ENCODE data around the gene PEAK1.

The PEAK1 gene

GRCh38 chr15:77402740-77403379 lies 17.0 kb downstream of the PEAK1 start:
- H3K4me3 Mint-ChIP-seq, result no peak overlapping the region
- no peaks in the 10 kb centered on the region for H3K27me3 Mint-ChIP-seq
- DNase-seq, result no peak
- H3K27ac Mint-ChIP-seq, result no peak overlapping the region
- H3K36me3 Mint-ChIP-seq, result peaks cover 6% of the 10 kb centered on the region
- H3K4me1 Mint-ChIP-seq, result peaks cover 19% of the 10 kb centered on the region
- peaks cover 22% of the 10 kb centered on the region for H3K9me3 Mint-ChIP-seq
- CTCF ChIA-PET, result no interaction called here

- DNase-seq, result no peak
- CTCF ChIA-PET, result no interaction called here
- Mint-ChIP-seq H3K36me3 (peaks cover 8% of the 10 kb centered on the region), H3K9me3 (peaks cover 31% of the 10 kb centered on the region), H3K4me1 (no peaks in the 10 kb centered on the region), H3K4me3 (no peak overlapping the region), H3K27me3 (no peaks in the 10 kb centered on the region), H3K27ac (no peak overlapping the region)
Measured at GRCh38 chr15:77400258-77400657, 19.6 kb downstream of the PEAK1 start.

GRCh38 chr15:77398927-77399326 lies 21.0 kb downstream of the PEAK1 start:
- Mint-ChIP-seq H3K4me3 (no peak overlapping the region), H3K9me3 (peaks cover 38% of the 10 kb centered on the region)
- CTCF ChIA-PET, result interaction anchor here (0.6 kb wide), 1 partner anchor 1181 kb away, joined by 3 read pairs; no protein-coding TSS in a partner anchor

DNA sequence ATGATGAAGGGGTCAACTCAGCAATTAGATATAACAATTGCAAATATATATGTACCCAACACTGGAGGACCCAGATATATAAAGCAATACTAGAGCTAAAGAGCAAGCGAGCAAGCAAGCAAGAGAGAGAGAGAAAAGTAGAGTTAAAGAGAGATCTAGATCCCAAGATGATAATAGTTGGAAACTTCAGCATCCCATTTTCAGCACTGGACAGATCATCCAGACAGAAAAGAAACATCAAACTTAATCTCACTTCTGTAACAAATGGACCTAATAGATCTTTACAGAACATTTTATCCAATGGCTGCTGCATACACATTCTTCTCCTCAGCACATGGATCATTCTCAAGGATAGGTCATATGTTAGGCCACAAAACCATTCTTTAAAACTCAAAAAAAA lies 23.2 kb downstream of the PEAK1 start:
- peaks cover 10% of the 10 kb centered on the region for H3K36me3 Mint-ChIP-seq
- no peaks in the 10 kb centered on the region for H3K27me3 Mint-ChIP-seq
- H3K4me3 Mint-ChIP-seq, result no peak overlapping the region
- H3K27ac Mint-ChIP-seq, result no peak overlapping the region
- peaks cover 38% of the 10 kb centered on the region for H3K9me3 Mint-ChIP-seq
- DNase-seq, result no peak
- CTCF ChIA-PET, result no interaction called here
- no peaks in the 10 kb centered on the region for H3K4me1 Mint-ChIP-seq

More at GRCh38 chr15:77398927-77399326, 21.0 kb downstream of the PEAK1 start:
- Mint-ChIP-seq H3K27ac (no peak overlapping the region), H3K36me3 (peaks cover 10% of the 10 kb centered on the region), H3K4me1 (no peaks in the 10 kb centered on the region), H3K27me3 (no peaks in the 10 kb centered on the region)
- no peak for DNase-seq

GRCh38 chr15:77395013-77395774 lies 24.7 kb downstream of the PEAK1 start:
- no peaks in the 10 kb centered on the region for H3K27me3 Mint-ChIP-seq
- no peak overlapping the region for H3K27ac Mint-ChIP-seq
- H3K4me1 Mint-ChIP-seq, result no peaks in the 10 kb centered on the region
- peaks cover 35% of the 10 kb centered on the region for H3K9me3 Mint-ChIP-seq
- peaks cover 10% of the 10 kb centered on the region for H3K36me3 Mint-ChIP-seq
- CTCF ChIA-PET, result no interaction called here
- DNase-seq, result no peak
- no peak overlapping the region for H3K4me3 Mint-ChIP-seq

GRCh38 chr15:77393471-77393840 lies 26.4 kb downstream of the PEAK1 start:
- H3K36me3 Mint-ChIP-seq, result peaks cover 6% of the 10 kb centered on the region
- no peak overlapping the region for H3K4me3 Mint-ChIP-seq
- no peaks in the 10 kb centered on the region for H3K4me1 Mint-ChIP-seq
- H3K9me3 Mint-ChIP-seq, result peaks cover 21% of the 10 kb centered on the region
- H3K27ac Mint-ChIP-seq, result no peak overlapping the region
- no peak for DNase-seq
- CTCF ChIA-PET, result no interaction called here
- H3K27me3 Mint-ChIP-seq, result no peaks in the 10 kb centered on the region

DNA sequence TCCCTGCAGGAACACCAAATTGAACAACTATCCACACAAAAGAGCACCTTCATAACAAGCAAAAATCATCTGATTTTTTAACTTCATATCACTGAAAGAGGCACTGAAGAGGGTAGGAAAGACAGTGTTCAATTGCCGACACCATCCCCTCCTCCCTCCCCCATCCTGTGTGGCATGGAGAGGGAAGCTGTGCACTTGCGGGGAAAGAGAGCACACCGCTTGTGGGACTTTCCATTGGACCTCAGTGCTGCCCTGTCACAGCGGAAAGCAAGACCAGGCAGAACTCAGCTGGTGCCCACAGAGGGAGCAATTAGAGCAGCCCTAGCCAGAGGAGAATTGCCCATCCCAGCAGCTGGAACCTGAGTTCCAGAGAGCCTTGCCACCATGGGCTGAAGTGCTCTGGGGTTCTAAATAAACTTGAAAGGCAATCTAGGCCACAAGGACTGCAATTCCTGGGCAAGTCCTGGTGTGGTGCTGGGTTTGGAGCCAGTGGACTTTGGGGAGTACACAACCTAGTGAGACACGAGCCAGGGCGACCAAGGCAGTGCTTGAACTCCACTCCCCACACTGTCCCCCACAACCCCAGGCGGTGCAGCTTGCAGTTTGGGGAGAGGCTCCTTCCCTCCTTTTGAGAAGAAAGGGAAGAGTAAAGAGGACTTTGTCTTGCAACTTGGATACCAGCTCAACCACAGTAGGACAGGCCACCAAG lies 27.0 kb downstream of the PEAK1 start:
- Mint-ChIP-seq H3K27ac (no peak overlapping the region), H3K4me3 (no peak overlapping the region), H3K27me3 (no peaks in the 10 kb centered on the region), H3K4me1 (no peaks in the 10 kb centered on the region), H3K36me3 (peaks cover 4% of the 10 kb centered on the region), H3K9me3 (peaks cover 16% of the 10 kb centered on the region)
- CTCF ChIA-PET, result no interaction called here
- no peak for DNase-seq

DNA sequence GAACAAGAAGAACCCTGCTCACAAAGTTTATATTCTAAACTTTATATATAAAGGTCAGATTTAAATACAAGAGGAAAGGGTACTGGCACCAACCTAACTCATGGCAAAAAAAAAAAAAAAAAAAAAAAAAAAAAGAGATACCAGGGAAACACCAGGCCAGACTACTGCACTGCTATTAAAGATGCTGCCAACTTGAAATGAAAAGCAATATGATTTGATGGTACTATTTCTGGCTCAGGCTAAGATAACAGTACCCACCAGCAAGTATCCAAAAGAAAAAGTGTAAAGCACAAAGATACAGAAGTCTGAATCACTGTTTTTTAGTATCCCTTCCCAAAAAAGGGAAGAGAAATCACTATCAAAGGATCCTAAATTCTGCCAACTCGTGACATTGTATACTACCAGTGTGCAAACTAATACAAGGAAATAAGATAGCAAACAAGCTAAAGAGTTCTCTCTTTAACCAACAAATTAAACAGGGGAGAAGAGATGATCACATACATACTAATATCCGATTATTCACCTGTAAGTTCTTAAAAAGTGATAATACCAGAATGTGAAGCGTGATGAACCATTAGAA lies 28.4 kb downstream of the PEAK1 start:
- no peak for DNase-seq
- no peaks in the 10 kb centered on the region for H3K4me1 Mint-ChIP-seq
- no peak overlapping the region for H3K27ac Mint-ChIP-seq
- CTCF ChIA-PET, result interaction anchor here (0.6 kb wide), 1 partner anchor 152 kb away, joined by 3 read pairs; no protein-coding TSS in a partner anchor
- peaks cover 2% of the 10 kb centered on the region for H3K36me3 Mint-ChIP-seq
- no peak overlapping the region for H3K4me3 Mint-ChIP-seq
- H3K9me3 Mint-ChIP-seq, result peaks cover 12% of the 10 kb centered on the region
- H3K27me3 Mint-ChIP-seq, result no peaks in the 10 kb centered on the region

DNA sequence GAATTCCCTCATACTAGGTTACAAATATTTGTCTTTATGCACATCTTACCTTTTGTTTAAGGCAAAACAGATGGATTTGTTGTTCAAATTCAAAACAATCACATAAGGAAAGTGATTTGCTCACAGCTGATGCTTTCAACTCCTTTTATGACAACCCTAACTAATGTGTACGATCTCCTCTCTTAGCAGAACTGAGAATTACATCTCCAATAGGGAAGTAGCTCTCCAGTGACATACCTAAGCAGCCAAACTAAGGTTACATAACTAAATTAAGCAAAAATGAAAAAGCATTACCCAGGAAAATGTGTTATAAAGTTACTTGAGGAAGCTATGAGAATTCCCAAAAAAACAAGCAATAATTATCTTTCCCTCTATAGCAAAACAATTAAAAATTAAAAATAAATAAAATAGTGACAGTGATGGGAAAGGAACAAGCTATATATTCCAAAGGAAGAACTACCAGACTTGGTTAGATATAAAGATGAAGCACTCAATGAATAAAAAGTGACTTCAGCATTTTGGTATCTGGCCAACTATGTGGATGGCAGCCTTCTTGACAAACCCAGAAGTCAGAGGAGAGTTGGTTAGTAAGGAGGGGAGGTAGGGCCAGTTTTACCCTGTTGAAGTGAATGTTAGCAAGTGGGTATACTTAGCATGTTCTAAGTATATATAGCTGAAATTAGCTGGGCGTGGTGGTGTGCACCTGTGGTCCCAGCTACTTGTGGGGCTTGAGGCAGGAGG lies 32.4 kb downstream of the PEAK1 start:
- no peak for DNase-seq
- no peaks in the 10 kb centered on the region for H3K9me3 Mint-ChIP-seq
- H3K4me1 Mint-ChIP-seq, result peaks cover 10% of the 10 kb centered on the region
- no peaks in the 10 kb centered on the region for H3K27me3 Mint-ChIP-seq
- H3K27ac Mint-ChIP-seq, result no peak overlapping the region
- no peak overlapping the region for H3K4me3 Mint-ChIP-seq
- H3K36me3 Mint-ChIP-seq, result no peaks in the 10 kb centered on the region
- CTCF ChIA-PET, result no interaction called here

- Mint-ChIP-seq H3K27me3 (no peaks in the 10 kb centered on the region), H3K27ac (no peak overlapping the region), H3K36me3 (no peaks in the 10 kb centered on the region), H3K9me3 (no peaks in the 10 kb centered on the region), H3K4me1 (peaks cover 10% of the 10 kb centered on the region), H3K4me3 (no peak overlapping the region)
- CTCF ChIA-PET, result interaction anchor here (0.5 kb wide), 1 partner anchor 60 kb away, joined by 4 read pairs; no protein-coding TSS in a partner anchor
- no peak for DNase-seq
Measured at GRCh38 chr15:77386626-77387025, 33.3 kb downstream of the PEAK1 start.

DNA sequence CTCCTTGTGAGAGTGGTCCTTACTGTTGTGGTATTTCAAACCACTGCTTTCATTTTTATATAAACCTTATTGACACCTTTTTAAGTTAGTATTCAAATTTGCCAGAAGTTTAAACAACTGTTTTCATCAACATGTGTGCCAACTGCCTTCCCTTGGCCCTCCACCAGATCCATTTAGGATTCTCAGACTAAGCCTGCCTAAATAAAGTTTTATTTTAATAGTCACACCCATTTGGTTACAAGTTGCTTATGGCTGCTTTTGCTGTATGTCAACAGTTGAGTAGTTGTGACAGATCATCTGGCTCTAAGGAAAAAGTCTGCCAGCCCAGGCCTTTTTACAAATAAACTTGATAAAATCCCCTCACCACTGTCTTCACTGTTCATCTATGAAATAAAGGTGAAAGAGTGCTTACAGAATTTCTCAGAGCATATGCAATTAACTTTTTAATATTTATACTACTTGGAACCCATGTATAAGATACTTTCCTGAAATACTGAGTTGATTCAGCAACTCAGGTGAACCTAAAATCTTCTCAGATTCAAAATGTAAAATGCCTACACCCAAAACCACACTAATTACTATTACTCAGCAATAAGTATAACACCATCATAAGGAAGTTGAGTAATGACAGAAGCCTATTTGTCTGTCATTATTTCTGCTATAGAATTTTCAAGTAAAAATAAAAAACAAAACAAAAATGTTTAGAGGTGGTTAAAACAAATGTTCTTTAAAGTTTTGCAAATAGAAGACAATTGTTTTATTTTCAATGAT lies 35.1 kb downstream of the PEAK1 start:
- Mint-ChIP-seq H3K27me3 (no peaks in the 10 kb centered on the region), H3K36me3 (no peaks in the 10 kb centered on the region), H3K27ac (no peak overlapping the region), H3K9me3 (no peaks in the 10 kb centered on the region), H3K4me1 (peaks cover 10% of the 10 kb centered on the region), H3K4me3 (no peak overlapping the region)
- DNase-seq, result no peak
- CTCF ChIA-PET, result interaction anchor here (0.7 kb wide), 1 partner anchor 94 kb away, joined by 3 read pairs; no protein-coding TSS in a partner anchor

DNA sequence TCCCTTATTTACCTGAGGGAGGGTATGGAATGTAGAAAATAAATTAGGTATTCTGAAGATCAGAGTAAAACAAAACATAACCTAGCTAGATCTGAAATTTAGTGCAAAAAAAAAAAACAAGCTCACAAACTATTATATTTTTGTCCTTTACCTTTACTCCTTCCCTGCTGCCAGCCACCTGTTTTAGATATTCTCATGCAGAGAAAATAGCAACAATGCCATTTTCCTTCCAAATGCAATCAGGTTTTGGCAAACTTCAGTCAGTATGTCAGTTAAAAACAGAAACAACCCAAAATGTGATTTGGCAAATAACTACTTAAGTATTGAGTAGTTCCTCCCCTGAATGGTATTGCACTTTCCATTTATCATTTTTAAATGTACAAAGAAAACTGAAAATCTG lies 35.8 kb downstream of the PEAK1 start:
- no peak overlapping the region for H3K27ac Mint-ChIP-seq
- no peaks in the 10 kb centered on the region for H3K9me3 Mint-ChIP-seq
- H3K36me3 Mint-ChIP-seq, result no peaks in the 10 kb centered on the region
- H3K4me1 Mint-ChIP-seq, result peaks cover 10% of the 10 kb centered on the region
- DNase-seq, result no peak
- CTCF ChIA-PET, result interaction anchor here (0.7 kb wide), 1 partner anchor 93 kb away, joined by 3 read pairs; no protein-coding TSS in a partner anchor
- H3K4me3 Mint-ChIP-seq, result no peak overlapping the region
- H3K27me3 Mint-ChIP-seq, result no peaks in the 10 kb centered on the region

DNA sequence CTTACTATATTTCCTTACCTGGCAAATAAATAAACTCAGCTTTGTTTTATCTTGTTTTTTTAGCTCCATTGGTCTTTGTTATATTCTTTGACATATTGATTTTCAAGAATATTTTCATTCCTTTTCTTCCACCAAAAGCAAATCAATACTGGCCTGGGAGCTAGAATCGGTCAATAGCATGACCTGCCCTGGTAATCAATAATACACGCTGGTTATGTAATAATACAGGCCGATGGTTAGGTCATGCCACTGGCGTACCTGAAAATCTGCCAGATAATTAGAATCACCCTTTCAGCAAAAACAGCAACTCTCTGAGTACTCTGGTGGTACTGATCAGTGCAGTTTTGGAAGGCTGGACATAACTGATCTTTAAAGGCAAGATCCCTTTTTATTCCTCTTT lies 39.9 kb downstream of the PEAK1 start:
- Mint-ChIP-seq H3K9me3 (no peaks in the 10 kb centered on the region), H3K4me1 (peaks cover 6% of the 10 kb centered on the region), H3K27me3 (no peaks in the 10 kb centered on the region), H3K27ac (no peak overlapping the region), H3K36me3 (no peaks in the 10 kb centered on the region), H3K4me3 (no peak overlapping the region)
- DNase-seq, result no peak
- CTCF ChIA-PET, result no interaction called here

Measured in activated naive CD4-positive, alpha-beta T cell treated with anti-CD3 and anti-CD28 coated beads, Interleukin-2, amount 10 ng/mL, durations not matched to agents 7 days and 5 days (primary cell).